Stomach (tissue), 4 donors: Measurements from ENCODE around the gene MIS18A.

Source experiments
- CTCF ChIP-seq, 7 experiments: fragments of 450-650 bp in 4 of 7; fragments of 200-600 bp in 3 of 7; sonication (generic) in 3 of 7; IDR thresholded peaks; one replicate each; pipeline ENCODE4 v1.5.1; 2016 to 2019; ENCODE audit warnings: antibody characterized with exemption in 7 of 7, control low read depth in 2 of 7, mild to moderate bottlenecking in 1 of 7
- POLR2AphosphoS5 ChIP-seq, 3 donors: sonication (generic); formaldehyde crosslinking; IDR thresholded peaks; one replicate each; pipeline ENCODE4 v1.6.1; 2016; ENCODE audit warnings: antibody characterized with exemption in 3 of 3

GRCh38 chr21:32328595-32328994, 49.7 kb upstream of the MIS18A start:
- TF ChIP-seq POLR2AphosphoS5 (IDR thresholded peaks at IDR 0.05): peak in 1 of 3 donors; percentile 35
- no peak for TF ChIP-seq CTCF (IDR thresholded peaks at IDR 0.05)
